ENCODE data around the gene SLC2A8. TPM values are rescaled to one million over a fixed set of nuclear protein-coding genes. Genes with fewer than 3 reads are reported as not detected.

Gene SLC2A8
- total and polyA plus RNA-seq, 2 donors (not counting 1 experiment from before 2014, with no cell fraction given), result 8.3 to 14.2 TPM

DNA sequence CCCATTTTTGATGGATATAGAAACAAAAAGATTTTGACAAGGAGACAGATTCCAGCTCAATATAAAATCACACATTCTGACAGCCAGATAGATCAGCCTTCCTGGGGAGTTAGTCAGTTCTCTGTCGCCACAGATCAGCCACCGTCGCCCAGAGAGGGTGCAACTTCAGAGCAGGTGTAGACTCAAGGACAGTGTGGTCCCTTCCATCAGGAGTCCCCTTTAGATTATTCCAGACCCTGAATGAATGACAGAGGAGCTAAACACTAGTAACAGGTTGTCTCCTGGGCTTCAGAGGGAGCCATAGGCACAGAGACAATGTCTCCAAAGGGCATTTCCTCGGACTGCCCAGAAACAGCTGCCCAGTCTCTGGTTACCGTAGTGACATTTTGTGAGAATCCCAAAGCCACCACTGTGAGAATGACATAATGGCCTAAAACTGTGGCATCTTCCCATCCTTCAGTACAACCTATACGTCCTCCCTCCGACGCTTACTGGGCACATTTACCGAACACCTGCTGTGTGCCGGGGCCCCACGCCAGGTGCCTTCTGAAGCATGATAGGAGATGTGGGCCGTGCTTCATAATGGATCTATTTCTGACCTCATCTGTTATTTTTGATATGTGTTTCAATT is 47.4 kb upstream of the SLC2A8 start:
- Histone ChIP-seq H3K4me2 (replicated peaks; ENCODE audit: low read depth, low read length, poor library complexity, severe bottlenecking) (no peak overlapping the region), H3K4me3 (ENCODE audit: control extremely low read depth in 1 of 5, extremely low read depth in 1 of 5, insufficient read depth in 1 of 5, low read depth in 2 of 5, low read length in 4 of 5) (no peak overlapping the region), H3K9me3 (ENCODE audit: control extremely low read depth in 1 of 3, control insufficient read depth in 2 of 3, insufficient read depth in 1 of 3, low read length in 2 of 3) (no peaks in the 10 kb centered on the region), H3K4me1 (ENCODE audit: control insufficient read depth in 2 of 2, insufficient read depth in 2 of 2, low read length in 2 of 2) (no peaks in the 10 kb centered on the region), H4K20me1 (ENCODE audit: control insufficient read depth, insufficient read depth, low read length, poor library complexity, severe bottlenecking) (no peaks in the 10 kb centered on the region), H3K9ac (ENCODE audit: low read length) (no peak overlapping the region), H3K79me2 (ENCODE audit: control insufficient read depth, insufficient read depth, low read length) (no peaks in the 10 kb centered on the region), H3K27me3 (replicated peaks in 1 of 4; ENCODE audit: control extremely low read depth in 1 of 4, control insufficient read depth in 3 of 4, insufficient read depth in 4 of 4, low read length in 3 of 4) (peaks cover 0 to 5% (median 0%) of the 10 kb centered on the region in 4 experiments), H2AFZ (ENCODE audit: insufficient read depth, low read depth, low read length, poor library complexity, severe bottlenecking) (no peak overlapping the region), H3K36me3 (replicated peaks in 1 of 2; ENCODE audit: control extremely low read depth in 1 of 2, control insufficient read depth in 1 of 2, extremely low read depth in 1 of 2, insufficient read depth in 2 of 2, low read length in 1 of 2) (no peaks in the 10 kb centered on the region), H3K27ac (ENCODE audit: low read length in 2 of 2) (no peak overlapping the region)
- no peak overlapping the region for H3K4me3 Mint-ChIP-seq
- CTCF ChIA-PET, result interaction anchor here (0.6 kb wide), 1 partner anchor 139 kb away, joined by 3 read pairs; no protein-coding TSS in a partner anchor
- POLR2A ChIA-PET, result no interaction called here
- H3K4me1 Mint-ChIP-seq, result no peaks in the 10 kb centered on the region
- 96% methylated on average over 9 of the region's 12 CpGs for WGBS (ENCODE audit: insufficient coverage)
- TF ChIP-seq EZH2 (IDR thresholded peaks at IDR 0.05; ENCODE audit: borderline replicate concordance, insufficient read depth, low read depth, low read length, poor library complexity, severe bottlenecking), result no peak
- TF ChIP-seq, protein P1, sequence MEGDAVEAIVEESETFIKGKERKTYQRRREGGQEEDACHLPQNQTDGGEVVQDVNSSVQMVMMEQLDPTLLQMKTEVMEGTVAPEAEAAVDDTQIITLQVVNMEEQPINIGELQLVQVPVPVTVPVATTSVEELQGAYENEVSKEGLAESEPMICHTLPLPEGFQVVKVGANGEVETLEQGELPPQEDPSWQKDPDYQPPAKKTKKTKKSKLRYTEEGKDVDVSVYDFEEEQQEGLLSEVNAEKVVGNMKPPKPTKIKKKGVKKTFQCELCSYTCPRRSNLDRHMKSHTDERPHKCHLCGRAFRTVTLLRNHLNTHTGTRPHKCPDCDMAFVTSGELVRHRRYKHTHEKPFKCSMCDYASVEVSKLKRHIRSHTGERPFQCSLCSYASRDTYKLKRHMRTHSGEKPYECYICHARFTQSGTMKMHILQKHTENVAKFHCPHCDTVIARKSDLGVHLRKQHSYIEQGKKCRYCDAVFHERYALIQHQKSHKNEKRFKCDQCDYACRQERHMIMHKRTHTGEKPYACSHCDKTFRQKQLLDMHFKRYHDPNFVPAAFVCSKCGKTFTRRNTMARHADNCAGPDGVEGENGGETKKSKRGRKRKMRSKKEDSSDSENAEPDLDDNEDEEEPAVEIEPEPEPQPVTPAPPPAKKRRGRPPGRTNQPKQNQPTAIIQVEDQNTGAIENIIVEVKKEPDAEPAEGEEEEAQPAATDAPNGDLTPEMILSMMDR (IDR thresholded peaks at IDR 0.05), result no peak
- intact Hi-C loops (cut with micrococcal nuclease), result no loop called here
- H3K27me3 Mint-ChIP-seq, result no peaks in the 10 kb centered on the region
- no peak for DNase-seq
- no peak for ATAC-seq (ENCODE audit: low read depth)
- H3K9me3 Mint-ChIP-seq (ENCODE audit: insufficient read depth), result no peaks in the 10 kb centered on the region
- no peak overlapping the region for H3K27ac Mint-ChIP-seq
